ENCODE results near the gene AMH.

DNA sequence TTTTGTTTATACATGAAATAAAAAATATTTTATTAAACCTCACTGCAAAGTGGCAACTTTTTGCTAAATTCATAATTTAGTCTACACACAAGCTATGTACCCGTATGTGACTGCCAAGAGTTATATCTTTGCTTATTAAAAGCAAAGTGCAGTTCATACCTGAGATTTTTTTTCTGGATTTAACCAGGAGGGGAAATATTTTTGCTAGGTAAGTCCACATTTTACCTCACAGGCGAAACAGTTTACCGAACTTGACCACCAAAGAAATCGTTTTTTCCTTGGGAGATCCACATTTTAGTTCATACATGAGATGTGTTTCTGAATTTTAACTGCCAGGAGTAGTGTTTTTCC, 19.3 kb downstream of the AMH start:
- TF ChIP-seq ERF (CRISPR knock-in tag; IDR thresholded peaks at IDR 0.05) (no peak), ZNF18 (CRISPR knock-in tag; IDR thresholded peaks at IDR 0.05; ENCODE audit: insufficient replicate concordance) (no peak), IRX3 (CRISPR knock-in tag; IDR thresholded peaks at IDR 0.05; ENCODE audit: borderline replicate concordance, low read depth) (no peak), ZNF276 (CRISPR knock-in tag; IDR thresholded peaks at IDR 0.05; ENCODE audit: low read depth) (no peak), POLR2AphosphoS5 (IDR thresholded peaks at IDR 0.05; ENCODE audit: low read depth, low read length) (no peak), THAP8 (CRISPR knock-in tag; IDR thresholded peaks at IDR 0.05; ENCODE audit: borderline replicate concordance) (no peak), HMG20A (CRISPR knock-in tag; IDR thresholded peaks at IDR 0.05; ENCODE audit: borderline replicate concordance) (no peak), ZNF580 (CRISPR knock-in tag; IDR thresholded peaks at IDR 0.05; ENCODE audit: borderline replicate concordance, low read depth) (no peak)
- TF ChIP-seq, protein P1, sequence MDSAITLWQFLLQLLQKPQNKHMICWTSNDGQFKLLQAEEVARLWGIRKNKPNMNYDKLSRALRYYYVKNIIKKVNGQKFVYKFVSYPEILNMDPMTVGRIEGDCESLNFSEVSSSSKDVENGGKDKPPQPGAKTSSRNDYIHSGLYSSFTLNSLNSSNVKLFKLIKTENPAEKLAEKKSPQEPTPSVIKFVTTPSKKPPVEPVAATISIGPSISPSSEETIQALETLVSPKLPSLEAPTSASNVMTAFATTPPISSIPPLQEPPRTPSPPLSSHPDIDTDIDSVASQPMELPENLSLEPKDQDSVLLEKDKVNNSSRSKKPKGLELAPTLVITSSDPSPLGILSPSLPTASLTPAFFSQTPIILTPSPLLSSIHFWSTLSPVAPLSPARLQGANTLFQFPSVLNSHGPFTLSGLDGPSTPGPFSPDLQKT (CRISPR knock-in tag; IDR thresholded peaks at IDR 0.05; ENCODE audit: borderline replicate concordance): no peak
- TF ChIP-seq, protein P2, sequence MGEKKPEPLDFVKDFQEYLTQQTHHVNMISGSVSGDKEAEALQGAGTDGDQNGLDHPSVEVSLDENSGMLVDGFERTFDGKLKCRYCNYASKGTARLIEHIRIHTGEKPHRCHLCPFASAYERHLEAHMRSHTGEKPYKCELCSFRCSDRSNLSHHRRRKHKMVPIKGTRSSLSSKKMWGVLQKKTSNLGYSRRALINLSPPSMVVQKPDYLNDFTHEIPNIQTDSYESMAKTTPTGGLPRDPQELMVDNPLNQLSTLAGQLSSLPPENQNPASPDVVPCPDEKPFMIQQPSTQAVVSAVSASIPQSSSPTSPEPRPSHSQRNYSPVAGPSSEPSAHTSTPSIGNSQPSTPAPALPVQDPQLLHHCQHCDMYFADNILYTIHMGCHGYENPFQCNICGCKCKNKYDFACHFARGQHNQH (CRISPR knock-in tag; IDR thresholded peaks at IDR 0.05): no peak
- TF ChIP-seq, protein P3, sequence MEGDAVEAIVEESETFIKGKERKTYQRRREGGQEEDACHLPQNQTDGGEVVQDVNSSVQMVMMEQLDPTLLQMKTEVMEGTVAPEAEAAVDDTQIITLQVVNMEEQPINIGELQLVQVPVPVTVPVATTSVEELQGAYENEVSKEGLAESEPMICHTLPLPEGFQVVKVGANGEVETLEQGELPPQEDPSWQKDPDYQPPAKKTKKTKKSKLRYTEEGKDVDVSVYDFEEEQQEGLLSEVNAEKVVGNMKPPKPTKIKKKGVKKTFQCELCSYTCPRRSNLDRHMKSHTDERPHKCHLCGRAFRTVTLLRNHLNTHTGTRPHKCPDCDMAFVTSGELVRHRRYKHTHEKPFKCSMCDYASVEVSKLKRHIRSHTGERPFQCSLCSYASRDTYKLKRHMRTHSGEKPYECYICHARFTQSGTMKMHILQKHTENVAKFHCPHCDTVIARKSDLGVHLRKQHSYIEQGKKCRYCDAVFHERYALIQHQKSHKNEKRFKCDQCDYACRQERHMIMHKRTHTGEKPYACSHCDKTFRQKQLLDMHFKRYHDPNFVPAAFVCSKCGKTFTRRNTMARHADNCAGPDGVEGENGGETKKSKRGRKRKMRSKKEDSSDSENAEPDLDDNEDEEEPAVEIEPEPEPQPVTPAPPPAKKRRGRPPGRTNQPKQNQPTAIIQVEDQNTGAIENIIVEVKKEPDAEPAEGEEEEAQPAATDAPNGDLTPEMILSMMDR (CRISPR knock-in tag; IDR thresholded peaks at IDR 0.05): no peak

Data from HepG2 (cell line).